HG03045 (cell line): ENCODE measurements around the gene MICU1.
"Not testable (repeated sequence)": the region's sequence is repeated elsewhere in the genome, so short reads cannot be mapped to it uniquely, and the experiment has no call there.

ENCODE experiments used
- ATAC-seq: cut with Tn5 transposase; IDR thresholded peaks from one replicate; pipeline ENCODE4 v1.9.1; 2021; ENCODE audit warnings: mild to moderate bottlenecking, moderate library complexity; ENCODE audit not compliant: unreplicated experiment

Gene MICU1

GRCh38 chr10:72392571-72392970 lies 233.3 kb downstream of the MICU1 start:
- ATAC-seq, result no peak

GRCh38 chr10:72390764-72391163 lies 235.1 kb downstream of the MICU1 start:
- ATAC-seq, result no peak

- no peak for ATAC-seq
Observed at GRCh38 chr10:72389716-72390115, 236.2 kb downstream of the MICU1 start.

GRCh38 chr10:72389014-72389413 lies 236.9 kb downstream of the MICU1 start:
- no peak for ATAC-seq

- no peak for ATAC-seq
Observed at GRCh38 chr10:72388062-72388461, 237.8 kb downstream of the MICU1 start.

GRCh38 chr10:72386916-72387586 lies 238.8 kb downstream of the MICU1 start:
- ATAC-seq, result no peak

- no peak for ATAC-seq
Observed at GRCh38 chr10:72385724-72386123, 240.2 kb downstream of the MICU1 start.

GRCh38 chr10:72384982-72385381 lies 240.9 kb downstream of the MICU1 start:
- ATAC-seq, result not testable (repeated sequence)

- ATAC-seq, result no peak
Observed at GRCh38 chr10:72379776-72380175, 246.1 kb downstream of the MICU1 start.

- no peak for ATAC-seq
Observed at GRCh38 chr10:72379062-72379461, 246.8 kb downstream of the MICU1 start.

- no peak for ATAC-seq
Observed at GRCh38 chr10:72375585-72375984, 250.3 kb downstream of the MICU1 start.

GRCh38 chr10:72375173-72375572 lies 250.7 kb downstream of the MICU1 start:
- ATAC-seq, result no peak

- ATAC-seq, result no peak
Observed at GRCh38 chr10:72370201-72370722, 255.6 kb downstream of the MICU1 start.

- no peak for ATAC-seq
Observed at GRCh38 chr10:72367301-72367960, 258.4 kb downstream of the MICU1 start.

- ATAC-seq, result no peak
Observed at GRCh38 chr10:72365106-72365895, 260.6 kb downstream of the MICU1 start.

GRCh38 chr10:72364239-72364777 lies 261.6 kb downstream of the MICU1 start:
- ATAC-seq, result peak; percentile 81

- ATAC-seq, result no peak
Observed at GRCh38 chr10:72356987-72357386, 268.9 kb downstream of the MICU1 start.

GRCh38 chr10:72356115-72356514 lies 269.8 kb downstream of the MICU1 start:
- ATAC-seq, result no peak

- ATAC-seq, result no peak
Observed at GRCh38 chr10:72355214-72355555, 270.7 kb downstream of the MICU1 start.

- peak; percentile 69 for ATAC-seq
Observed at GRCh38 chr10:72354356-72355213, 271.3 kb downstream of the MICU1 start, which contains the start of gene DNAJB12. DNAJB12 (minus strand) TSS chr10:72354919; CDS start chr10:72354897, 22 bp downstream.
